AG20443 (cell line): Measurements from ENCODE around the gene DNAJC25.
"Not testable (repeated sequence)": the region's sequence is repeated elsewhere in the genome, so short reads cannot be mapped to it uniquely, and the experiment has no call there.

Experiments
- DNase-seq: peaks from one replicate; pipeline ENCODE4 v3.0.0; 2012; ENCODE audit warnings: low spot score, mixed read lengths

DNAJC25 gene

DNA sequence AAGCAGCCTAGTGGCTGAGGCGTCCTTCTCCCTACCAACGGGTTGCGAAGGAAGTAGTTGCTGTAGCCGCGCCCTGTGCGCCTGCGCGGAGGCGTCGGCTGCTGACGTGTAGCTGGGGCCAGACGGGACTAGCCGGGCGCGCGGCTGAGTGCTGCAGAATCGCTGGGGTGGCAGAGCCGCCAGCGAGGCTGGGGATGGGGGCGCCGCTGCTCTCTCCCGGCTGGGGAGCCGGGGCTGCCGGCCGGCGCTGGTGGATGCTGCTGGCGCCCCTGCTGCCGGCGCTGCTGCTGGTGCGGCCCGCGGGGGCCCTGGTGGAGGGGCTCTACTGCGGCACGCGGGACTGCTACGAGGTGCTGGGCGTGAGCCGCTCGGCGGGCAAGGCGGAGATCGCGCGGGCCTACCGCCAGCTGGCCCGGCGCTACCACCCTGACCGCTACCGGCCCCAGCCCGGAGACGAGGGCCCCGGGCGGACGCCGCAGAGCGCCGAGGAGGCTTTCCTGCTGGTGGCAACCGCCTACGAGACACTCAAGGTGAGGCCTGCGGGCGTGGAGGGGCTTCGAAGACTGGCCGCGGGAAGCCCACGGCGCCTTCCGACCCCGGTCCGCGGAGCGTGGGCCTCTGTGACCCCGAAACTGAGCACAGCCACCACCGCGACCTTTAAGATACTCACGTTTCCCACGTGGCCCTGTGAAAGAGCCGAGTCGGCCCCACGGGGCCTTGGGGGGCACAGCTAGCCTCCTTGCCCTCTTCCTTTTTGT, at the start of gene DNAJC25:
DNAJC25 (plus strand) TSS at position 121 of the 758 bp plus-strand sequence; CDS start at position 195, 74 bp downstream.
- peak; percentile 100 for DNase-seq

DNA sequence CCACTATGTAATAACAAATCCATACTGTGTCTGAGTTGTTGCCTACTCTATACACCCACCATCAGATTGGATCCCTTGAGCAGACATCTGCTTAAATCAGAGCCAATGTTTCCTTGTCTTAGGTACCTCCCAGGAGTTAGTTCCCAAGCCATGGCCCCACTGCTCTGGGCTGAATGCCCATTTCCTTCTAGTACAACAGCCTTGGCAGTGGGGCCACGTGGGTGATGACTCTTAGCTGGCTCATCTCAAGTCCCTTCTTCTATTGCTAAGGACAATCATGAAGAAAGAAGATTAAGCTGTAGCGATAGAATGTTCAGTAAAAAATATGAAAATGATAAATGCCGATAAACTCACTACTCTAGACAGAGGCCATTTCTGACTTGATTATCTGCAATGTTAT, 48.2 kb upstream of the DNAJC25 start:
- peak; percentile 25 for DNase-seq

DNA sequence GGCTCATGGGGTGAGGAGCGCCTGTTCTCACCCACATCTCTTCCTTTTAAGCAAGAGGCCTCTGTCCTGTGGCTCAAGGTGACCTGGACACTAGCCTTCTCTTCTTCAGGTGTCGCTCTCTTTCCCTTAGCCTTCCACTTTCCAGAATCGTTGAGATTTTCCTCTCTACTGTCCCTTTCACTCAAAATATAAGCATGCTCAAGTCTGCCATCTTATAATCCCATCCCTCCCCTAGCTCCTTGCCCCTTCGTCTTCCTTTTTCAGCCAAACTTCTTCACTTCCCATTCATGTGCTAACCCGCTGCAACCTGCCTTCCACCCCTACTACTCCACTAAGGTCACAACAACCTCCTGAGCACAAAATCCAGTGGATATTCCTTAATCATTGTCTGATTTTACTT, 44.8 kb upstream of the DNAJC25 start:
- no peak for DNase-seq

DNA sequence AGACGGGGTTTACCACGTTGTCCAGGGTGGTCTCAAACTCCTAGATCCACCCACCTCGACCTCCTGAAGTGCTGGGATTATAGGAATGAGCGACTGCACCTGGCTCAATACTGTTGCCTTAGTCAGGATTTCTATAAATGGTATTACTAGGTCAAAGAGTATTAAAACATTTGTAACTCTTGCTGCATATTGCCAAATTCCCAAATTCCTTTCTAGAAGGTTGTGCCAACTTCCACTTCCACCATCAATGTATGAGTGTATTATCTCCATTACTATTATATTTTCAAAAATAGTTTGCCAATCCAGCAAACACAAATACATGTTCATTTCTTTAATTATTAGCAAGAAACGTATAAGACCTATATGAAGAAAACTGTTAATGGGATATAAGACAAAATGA, 42.3 kb upstream of the DNAJC25 start:
- no peak for DNase-seq

DNA sequence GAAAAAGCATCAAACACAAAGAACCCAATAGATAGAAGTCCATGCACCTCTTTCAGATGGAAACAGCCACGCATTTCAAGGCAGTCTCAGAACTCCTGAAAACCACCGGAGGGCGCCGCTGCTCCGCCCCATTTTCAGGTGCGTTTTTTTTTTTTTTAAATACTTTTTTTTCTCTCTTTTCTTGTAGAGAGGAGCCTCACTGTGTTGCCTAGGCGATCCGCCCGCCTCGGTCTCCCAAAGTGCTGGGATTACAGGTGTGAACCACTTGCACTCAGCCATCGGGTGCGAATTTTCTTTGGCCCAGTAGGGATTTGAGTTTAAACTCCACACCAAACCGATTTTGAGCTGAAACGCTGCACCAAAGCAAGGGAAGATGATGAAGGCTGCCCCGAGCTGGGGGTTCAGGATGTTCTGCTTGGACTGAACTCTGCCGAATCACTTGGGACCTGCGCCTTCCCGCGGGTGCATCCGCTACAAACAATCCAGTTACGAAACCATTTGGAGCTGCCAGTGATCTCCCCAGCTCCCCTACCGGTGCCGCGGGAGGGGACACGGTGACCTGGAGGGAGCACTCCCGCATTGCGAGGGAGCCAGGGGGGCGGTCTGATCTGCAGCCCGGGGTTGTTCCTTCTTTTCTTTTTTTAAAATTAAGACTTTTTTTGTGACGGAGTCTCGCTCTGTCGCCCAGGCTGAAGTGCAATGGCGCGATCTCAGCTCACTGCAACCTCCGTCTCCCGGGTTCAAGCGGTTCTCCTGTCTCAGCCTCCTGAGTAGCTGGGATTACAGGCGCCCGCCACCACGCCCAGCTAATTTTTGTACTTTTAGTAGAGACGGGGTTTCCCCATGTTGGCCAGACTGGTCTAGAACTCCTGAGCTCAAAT, 33.0 kb upstream of the DNAJC25 start:
- DNase-seq: peak; percentile 64

DNA sequence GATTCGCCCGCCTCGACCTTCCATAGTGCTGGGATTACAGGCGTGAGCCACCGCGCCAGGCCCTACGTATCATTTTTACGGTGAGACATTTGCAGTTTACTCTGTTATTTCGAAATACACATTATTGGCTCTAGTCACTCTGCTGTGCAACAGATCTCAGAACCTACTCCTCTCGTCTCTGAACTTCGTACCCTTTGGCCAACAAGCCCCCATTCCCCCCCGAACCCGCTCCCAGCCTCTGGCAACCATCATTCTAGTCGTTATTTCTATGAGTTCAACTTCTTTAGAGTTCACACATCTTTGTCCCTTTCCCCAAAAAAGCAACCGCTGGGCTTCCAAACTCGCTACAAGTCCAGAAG, 32.4 kb upstream of the DNAJC25 start:
- peak; percentile 35 for DNase-seq

DNA sequence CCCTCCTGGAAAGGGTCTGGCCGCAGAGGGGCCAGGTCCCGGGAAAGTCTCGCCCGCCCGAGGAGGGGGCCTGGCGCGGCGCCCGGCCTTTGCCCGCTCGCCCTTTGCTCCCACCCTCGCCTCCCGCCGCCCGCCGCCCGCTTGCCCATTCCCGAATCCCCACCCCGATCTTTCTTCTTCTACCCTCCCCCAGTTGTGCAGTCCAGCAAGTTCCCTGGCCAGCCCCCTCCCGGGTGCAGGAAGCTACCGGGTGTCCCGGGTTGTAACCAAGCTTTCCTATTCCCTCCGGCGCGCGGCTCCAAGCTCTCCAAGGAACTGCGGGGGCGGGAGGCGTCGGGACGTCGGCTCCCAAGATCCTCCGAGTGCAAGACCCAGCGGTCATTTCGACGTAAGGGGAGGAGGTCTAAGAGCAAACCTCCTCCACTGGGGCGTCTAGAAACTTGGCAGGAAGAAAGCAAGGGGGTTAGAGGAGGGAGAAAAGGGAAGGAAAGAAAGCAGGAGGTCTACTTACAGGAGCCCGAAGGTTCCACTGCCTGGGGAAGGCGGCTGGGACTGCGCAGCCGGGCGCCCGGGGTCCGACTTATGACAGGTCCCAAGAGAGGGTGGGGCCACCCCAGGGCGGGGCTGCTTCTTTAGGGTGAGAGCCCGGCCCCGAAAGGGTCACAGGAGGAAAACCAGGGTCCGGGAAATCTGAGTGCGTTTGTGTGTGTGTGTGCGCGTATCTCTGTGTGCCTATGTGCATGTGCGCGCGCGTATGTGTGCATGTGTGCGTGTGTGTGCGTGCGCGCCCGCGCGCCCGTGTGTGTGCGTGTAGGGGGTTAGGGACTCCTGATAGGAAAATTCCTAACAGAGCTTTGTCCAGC, 31.8 kb upstream of the DNAJC25 start, which contains the start of gene PTGR1:
PTGR1 (minus strand) TSS at position 556 of the 863 bp plus-strand sequence. CDS start 2,225 bp downstream, outside the sequence.
- peak; percentile 91 for DNase-seq

DNA sequence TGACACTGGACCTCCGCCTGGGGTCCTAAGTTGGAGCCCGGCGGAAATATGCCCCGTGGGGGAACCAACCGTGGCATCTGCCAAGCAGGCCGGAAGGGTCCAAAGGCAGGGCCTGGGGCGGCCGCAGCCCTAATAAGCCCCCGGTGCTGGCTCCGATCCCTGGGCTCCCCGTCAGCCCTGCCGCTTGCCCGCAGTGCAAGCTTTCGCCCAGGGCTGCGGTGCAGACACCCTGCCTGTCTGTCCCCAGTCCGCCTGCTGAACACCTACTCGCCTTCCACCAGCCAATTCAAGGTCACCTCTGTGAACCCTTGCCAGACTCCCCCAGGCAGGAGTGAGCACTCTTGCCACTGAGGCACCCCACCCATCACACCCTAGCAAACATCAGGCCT, 31.2 kb upstream of the DNAJC25 start:
- no peak for DNase-seq

DNA sequence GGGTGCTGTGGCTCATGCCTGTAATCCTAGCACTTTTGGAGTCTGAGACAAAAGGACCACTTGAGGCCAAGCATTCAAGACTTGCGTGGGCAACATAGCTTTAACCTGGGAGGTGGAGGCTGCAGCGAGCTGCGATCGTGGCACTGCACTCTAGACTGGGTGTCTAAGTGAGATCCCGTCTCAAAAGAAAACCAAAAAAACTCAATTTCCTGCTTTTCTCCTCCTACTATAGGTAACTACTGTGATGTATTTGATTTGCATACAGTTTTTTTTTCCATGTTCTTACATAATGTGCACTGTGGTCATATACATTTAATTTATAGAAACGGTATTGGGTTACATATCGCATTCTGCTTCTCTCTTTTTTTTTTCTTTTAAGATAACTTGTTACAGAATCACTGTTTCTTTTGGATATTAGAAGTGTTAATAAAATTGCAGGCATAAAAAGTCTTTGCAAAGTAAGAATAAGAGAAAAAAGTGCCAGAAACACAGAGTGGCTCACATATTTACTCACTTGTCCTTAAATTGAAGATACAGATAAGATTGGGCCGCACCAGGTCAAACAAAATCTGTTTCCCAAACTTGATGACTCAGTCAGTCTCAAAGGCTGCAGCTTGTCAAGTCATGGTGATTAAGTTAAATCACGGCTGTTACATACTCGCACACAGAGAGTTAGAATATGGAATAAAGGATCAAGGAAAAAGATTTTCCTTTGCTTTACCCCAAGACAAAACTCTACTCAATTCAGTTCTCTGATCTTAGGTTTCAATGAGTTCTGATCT, 29.7 kb upstream of the DNAJC25 start:
- no peak for DNase-seq

DNA sequence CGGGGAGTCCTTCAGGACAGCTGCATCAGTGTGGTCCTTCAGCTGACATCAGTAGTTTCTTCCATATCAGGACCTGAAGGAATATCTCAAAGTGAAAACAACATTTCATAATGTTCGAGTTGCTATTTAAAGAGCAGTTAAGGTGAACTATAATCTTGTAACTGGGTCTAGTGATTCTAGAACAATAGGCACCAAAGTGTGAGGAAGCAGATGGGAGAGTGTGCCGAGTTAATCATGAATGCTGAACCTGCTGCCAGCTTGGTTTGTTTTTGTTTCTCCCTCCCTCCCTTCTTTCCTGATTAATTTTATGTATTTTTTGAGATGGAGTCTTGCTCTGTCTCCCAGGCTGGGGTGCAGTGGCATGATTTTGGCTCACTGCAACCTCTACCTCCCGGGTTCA, 28.1 kb upstream of the DNAJC25 start:
- DNase-seq: no peak

DNA sequence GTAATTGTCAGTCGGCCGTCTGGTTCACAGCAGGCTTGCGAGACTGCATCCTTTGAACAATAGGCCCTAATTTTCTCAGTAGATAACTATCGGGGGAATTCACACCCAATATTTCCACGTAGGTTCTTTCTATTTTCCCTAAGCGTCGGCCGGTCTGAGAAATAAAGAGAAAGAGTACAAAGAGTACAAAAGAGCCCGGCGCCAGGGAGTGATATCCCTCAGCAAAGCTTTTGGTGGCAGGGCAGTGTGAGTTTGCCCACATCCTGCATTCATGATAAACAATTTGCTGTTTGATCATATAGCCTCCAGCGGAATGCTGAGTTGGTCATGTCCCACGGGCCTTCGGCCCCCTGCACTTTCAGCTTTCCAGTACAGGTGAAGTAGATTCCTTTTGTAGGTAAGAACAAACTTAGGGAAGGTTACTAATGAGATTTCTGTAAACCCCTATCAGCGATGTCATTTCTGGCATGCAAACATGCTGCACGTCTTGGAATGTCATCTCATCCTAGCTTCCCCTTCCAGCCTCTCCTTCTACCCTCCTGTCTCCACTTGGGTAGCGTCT, 27.0 kb upstream of the DNAJC25 start:
- no peak for DNase-seq

DNA sequence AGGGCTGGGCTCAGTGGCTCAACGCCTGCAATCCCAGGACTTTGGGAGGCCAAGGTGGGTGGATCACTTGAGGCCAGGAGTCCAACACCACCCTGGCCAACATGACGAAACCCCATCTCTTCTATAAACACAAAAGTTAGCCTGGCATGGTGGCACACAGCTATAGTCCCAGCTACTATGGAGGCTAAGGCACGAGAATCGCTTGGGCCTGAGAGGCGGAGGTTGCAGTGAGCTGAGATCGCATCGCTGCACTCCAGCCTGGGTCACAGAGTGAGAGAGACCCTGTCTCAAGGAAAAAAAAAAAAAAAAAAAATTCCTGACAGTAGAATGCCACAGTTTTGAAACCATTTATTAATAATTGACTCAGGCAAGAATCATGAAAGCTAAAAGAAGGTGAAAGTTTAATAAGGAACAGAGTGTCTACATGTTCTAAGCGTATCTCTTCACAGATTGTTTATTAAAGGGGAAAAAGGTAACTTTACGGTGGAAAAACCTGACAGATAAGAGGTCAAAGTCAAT, 26.0 kb upstream of the DNAJC25 start:
- DNase-seq: no peak

DNA sequence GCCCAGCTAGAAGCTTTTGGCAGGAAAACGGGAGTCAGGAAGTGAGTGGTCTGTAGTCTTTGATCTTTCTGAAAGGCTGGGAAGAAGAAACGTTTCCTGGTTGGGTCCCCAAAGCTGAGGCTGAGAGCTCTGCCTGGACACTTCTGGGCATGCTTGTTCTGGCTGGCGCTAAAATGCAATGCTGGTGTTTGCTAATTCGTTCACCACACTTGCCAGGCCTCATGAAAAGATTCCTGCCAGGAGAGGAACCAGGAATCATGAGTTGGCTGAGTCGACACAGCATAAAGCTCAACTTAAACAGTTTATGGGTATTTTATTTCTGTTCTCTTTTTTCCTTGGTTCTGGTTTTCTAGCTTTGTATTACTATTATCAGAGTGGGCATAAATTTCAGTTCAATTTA, 21.0 kb upstream of the DNAJC25 start:
- DNase-seq: no peak

DNA sequence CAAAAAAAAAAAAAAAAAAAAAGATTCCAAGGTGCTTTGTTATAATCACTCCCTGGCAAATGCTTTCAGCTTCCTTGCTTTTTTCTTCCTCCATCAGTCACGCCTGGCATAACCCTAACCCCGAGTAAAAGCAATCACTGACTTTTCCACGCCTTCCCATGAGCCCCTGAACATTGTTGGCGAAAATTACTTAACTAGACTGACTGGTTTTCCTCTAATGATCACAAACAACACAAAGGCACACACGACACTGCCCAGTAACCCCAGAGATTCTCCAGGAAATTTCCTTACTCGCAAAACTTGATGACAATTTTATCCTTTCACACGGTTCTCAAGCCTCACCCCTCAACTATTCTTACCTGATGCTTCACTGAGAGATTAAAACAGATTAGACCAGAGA, 20.3 kb upstream of the DNAJC25 start:
- DNase-seq: no peak

DNA sequence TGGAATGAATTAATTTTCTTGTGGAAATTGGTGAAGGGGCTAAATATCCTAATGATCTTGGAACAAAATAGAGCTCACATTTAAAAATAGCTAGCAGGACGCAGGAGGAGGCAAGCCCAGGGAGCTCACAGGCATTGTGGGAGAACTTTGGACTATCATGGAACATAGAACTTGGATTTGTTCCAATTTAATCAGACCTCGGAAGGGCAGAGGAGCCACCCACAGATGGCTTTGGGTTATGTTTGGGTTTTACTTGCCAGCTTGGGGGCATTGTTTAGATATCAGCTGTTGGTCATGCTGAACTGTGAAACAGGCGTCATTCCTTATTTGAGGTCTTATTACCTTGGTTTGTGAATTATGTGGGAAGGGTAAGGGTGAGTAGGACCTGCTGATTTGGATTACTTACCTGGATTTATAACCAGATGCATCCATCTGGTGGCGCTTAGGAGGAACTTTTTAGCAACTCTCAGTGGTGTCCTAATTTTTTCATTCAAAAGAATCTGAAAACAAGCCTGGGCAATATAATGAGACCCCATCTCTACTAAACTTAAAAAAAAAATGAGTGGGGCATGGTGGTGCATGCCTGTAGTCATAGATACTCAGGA, 17.6 kb upstream of the DNAJC25 start:
- DNase-seq: no peak

DNA sequence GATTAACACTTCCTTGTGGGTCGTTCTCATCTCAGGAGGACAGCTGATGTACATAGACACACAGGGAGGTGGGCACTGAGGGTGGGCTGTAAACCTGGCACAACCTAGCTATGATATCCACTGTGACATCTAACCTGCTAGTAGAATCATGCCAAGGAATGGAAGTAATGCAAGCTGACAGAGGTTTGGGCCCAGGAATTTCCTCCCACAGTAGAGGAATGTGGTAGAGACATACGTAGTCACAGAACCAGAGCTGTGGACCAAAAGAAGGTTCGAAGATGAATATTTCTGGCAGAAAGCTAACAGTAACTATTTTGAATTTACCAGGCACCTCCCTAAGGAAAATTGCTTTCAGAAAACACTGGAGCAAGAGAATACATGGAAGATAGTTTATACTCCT, 15.2 kb upstream of the DNAJC25 start:
- DNase-seq: peak; percentile 36

DNA sequence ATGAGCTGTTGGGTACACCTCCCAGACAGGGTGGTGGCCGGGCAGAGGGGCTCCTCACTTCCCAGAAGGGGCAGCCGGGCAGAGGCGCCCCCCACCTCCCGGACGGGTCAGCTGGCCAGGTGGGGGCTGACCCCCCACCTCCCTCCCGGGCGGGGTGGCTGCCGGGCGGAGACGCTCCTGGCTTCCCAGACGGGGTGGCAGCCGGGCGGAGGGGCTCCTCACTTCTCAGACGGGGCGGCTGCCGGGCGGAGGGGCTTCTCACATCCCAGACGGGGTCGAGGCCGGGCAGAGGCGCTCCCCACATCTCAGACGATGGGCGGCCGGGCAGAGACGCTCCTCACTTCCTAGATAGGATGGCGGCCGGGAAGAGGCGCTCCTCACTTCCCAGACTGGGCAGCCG, 13.8 kb upstream of the DNAJC25 start:
- DNase-seq: not testable (repeated sequence)

DNA sequence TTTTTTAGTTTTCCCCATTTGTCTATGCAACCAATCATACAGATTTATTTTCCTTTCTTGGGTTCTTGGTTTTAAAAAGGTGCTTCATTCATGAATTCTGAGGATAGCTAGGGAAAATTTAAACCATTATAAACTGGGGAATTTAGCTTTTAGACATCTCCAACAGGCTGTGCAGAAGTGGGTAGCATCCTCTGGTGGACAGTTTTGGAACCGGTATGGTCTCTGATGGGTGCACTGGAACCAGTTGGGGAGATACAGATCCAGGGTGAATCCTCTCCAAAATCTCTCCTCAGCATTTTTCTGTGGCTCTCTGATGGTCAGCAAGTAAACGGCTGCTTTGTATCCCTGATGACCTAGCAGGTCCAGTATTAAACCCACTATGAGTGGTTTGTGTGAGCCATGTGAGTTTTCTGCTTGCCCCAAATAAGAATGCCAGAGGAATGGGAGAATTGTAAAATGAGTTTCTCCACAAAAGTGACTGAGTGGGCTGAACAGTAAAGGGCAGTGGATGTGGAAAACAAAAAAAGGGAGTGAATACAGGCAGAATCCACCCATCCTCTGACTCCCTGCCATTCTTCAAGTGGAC, 9.1 kb upstream of the DNAJC25 start:
- peak; percentile 60 for DNase-seq

DNA sequence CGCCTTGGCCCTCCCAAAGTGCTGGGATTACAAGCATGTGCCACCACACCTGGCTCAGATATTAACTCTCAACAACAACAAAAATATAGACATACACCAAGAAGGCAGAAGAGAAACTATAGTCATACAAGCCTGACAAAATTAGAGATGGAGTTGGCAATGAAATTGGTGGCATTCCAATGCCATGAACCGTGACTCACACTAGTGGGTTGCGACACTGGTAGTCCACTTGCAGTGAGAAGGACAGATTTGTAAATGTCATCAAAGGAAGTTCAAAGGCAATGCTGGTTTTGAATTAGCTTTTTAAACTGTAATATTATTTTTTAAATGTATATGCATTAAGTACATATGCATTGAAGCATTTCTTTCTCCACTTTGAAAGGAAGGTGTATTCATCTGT, 8.5 kb upstream of the DNAJC25 start:
- peak; percentile 78 for DNase-seq
